Measurements from ENCODE around the gene HAVCR2. TPM values are rescaled to one million over a fixed set of nuclear protein-coding genes. Genes with fewer than 3 reads are reported as not detected.

HAVCR2 gene
- 7.5 TPM for polyA plus RNA-seq (2012; ENCODE audit: low read depth, missing spikeins)

DNA sequence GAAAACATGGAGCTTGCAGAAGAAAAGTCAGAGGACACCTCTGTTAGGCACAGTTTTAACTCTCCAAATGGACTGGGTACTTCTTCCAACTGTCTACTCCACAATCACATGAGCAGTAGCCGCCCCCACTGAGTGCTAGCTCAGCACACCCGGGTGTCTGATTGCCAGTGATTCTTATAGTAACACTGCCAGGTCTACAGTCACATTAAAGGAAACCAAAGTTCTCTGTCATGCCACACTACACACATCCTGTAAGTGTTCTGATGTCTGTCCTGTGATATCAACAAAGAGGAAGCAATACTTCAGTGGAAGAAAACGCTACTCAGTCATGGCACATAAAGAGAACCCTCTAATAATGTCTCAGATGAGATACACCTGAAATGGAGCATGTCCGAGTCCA, at the start of gene HAVCR2:
Gene HAVCR2, minus strand, starts transcription at position 69 of the 400 bp plus-strand sequence. Its CDS starts 61 bp downstream, at position 8.
- FAIRE-seq, result peak; percentile 98
- TF ChIP-seq POLR2A (IDR thresholded peaks at IDR 0.05; ENCODE audit: low read depth, low read length) (peak; percentile 54; the same call in 1 of the 2 replicates), POLR2AphosphoS5 (IDR thresholded peaks at IDR 0.05; ENCODE audit: low read depth, low read length) (no peak; the same call in 1 of the 2 replicates), TAF1 (IDR thresholded peaks at IDR 0.05; ENCODE audit: low read depth, low read length) (peak; percentile 34; the same call in 1 of the 2 replicates), SPI1 (IDR thresholded peaks at IDR 0.05; ENCODE audit: low read depth, low read length) (peak; percentile 23; the same call in 1 of the 2 replicates)
- DNase-seq (ENCODE audit: insufficient read length, low spot score), result peak; percentile 26

DNA sequence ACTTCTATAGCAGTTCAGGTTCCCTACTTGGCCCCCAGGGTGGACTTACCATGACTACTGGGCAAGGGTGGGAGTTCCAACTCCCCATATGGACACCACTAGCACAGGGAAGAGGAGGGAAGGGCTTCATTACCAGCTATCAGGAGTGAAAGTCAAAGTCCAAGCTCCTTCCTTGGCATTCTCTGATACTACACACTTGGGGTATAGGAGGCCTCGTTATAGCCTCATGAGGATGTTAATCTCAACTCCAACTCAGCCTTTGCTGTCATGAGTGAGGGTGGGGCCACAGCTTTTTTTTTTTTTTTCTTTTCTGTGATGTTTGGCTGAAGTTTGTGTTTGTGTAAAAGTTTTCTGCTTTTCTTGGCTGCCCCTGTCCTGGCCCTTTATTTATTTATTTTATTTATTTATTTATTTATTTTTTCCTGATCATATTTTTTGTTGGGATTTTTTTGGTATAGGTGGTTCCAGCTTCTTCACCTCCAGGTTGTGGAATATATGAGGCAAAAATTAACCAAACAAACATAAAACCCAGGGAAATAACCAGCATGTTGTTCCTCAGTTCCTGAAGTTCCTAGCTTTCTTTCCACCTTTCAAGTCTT, 48.5 kb upstream of the HAVCR2 start:
- DNase-seq (ENCODE audit: insufficient read length, low spot score), result no peak
- FAIRE-seq, result no peak
- TF ChIP-seq TAF1 (IDR thresholded peaks at IDR 0.05; ENCODE audit: low read depth, low read length) (no peak), PAX5 (IDR thresholded peaks at IDR 0.05; ENCODE audit: insufficient read depth, low read length, severe bottlenecking) (no peak), SPI1 (IDR thresholded peaks at IDR 0.05; ENCODE audit: low read depth, low read length) (no peak), POU2F2 (IDR thresholded peaks at IDR 0.05; ENCODE audit: low read depth, low read length) (no peak), POLR2A (IDR thresholded peaks at IDR 0.05; ENCODE audit: low read depth, low read length) (no peak), POLR2AphosphoS5 (IDR thresholded peaks at IDR 0.05; ENCODE audit: low read depth, low read length) (no peak)

DNA sequence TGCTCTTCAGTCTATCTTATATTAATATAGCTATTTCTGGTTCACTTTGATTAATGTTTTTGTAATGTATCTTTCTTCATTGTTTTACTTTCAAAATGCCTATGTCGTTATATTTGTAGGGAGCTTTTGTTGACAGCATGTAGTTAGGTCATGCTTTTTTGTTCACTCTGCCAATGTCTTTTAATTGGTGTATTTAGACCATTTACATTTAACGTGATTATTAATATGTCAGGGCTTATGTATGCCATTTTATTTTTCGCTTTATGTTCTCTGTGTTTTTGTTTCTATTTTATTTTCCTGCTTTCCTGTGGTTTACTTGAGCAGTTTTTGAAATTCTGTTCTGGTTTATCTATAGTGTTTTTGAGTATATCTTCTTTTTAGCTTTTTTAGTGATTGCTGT, 46.5 kb upstream of the HAVCR2 start:
- no peak for FAIRE-seq
- DNase-seq (ENCODE audit: insufficient read length, low spot score), result no peak
- TF ChIP-seq POU2F2 (IDR thresholded peaks at IDR 0.05; ENCODE audit: low read depth, low read length), result no peak
- TF ChIP-seq TAF1 (IDR thresholded peaks at IDR 0.05; ENCODE audit: low read depth, low read length), result no peak
- TF ChIP-seq POLR2A (IDR thresholded peaks at IDR 0.05; ENCODE audit: low read depth, low read length), result no peak
- TF ChIP-seq POLR2AphosphoS5 (IDR thresholded peaks at IDR 0.05; ENCODE audit: low read depth, low read length), result no peak
- no peak for TF ChIP-seq PAX5 (IDR thresholded peaks at IDR 0.05; ENCODE audit: insufficient read depth, low read length, severe bottlenecking)
- TF ChIP-seq SPI1 (IDR thresholded peaks at IDR 0.05; ENCODE audit: low read depth, low read length), result no peak

DNA sequence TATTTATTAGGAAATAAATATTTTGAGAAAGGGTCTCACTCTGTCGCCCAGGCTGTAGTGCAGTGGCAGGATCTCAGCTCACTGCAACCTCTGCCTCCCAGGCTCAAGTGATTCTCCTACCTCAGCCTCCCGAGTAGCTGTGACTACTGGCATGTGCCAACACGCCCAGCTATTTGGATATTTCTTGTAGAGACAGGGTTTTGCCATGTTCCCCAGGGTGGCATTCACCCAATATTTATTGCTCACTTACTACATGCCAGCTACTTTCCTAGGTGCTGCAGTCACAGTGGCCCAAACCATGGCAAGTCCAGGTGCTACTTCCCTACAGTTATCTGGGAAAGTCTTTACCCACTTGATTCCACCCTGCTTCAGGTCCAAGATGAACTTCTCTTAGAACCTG, 42.2 kb upstream of the HAVCR2 start:
- DNase-seq (ENCODE audit: insufficient read length, low spot score), result no peak
- FAIRE-seq, result no peak
- no peak for TF ChIP-seq PAX5 (IDR thresholded peaks at IDR 0.05; ENCODE audit: insufficient read depth, low read length, severe bottlenecking)
- TF ChIP-seq POU2F2 (IDR thresholded peaks at IDR 0.05; ENCODE audit: low read depth, low read length), result no peak
- no peak for TF ChIP-seq TAF1 (IDR thresholded peaks at IDR 0.05; ENCODE audit: low read depth, low read length)
- no peak for TF ChIP-seq POLR2AphosphoS5 (IDR thresholded peaks at IDR 0.05; ENCODE audit: low read depth, low read length)
- no peak for TF ChIP-seq POLR2A (IDR thresholded peaks at IDR 0.05; ENCODE audit: low read depth, low read length)
- no peak for TF ChIP-seq SPI1 (IDR thresholded peaks at IDR 0.05; ENCODE audit: low read depth, low read length)

DNA sequence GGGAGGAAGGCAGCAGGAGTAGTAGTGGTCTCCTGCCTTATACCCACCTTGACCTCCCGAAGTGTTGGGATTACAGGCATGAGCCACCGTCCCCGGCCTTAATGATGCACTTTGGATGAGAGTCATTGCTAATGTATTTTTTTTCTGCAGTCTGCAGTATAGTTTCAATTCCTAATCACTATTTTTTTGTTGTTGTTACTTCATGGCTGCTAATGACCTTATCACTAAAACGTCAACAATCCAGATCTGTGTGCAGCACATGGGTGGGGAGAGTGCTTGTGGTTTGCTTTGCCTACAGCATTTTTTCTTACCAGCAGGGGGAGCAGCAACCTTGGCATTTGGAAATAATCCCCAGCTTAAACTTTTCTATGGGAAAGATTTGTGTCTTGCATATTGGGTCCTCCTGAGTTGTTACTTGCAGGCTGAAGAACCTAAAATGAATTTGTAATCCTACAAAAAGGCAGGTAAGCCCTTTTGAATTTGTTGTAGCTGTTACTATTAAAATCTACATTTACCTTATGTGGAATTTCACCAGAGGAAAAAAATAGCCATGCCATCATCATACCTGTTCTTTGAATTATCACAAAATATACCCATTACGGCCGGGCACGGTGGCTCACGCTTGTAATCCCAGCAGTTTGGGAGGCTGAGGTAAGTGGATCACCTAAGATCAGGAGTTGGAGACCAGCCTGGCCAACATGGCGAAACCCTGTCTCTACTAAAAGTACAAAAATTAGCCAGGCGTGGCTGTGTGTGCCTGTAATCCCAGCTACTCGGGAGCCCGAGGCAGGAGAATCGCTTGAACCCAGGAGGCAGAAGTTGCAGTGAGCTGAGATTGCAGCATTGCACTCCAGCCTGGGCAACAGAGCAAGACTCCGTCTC, 40.1 kb upstream of the HAVCR2 start:
- DNase-seq (ENCODE audit: insufficient read length, low spot score), result peak; percentile 40
- TF ChIP-seq PAX5 (IDR thresholded peaks at IDR 0.05; ENCODE audit: insufficient read depth, low read length, severe bottlenecking), result no peak
- TF ChIP-seq POLR2A (IDR thresholded peaks at IDR 0.05; ENCODE audit: low read depth, low read length), result no peak
- TF ChIP-seq POLR2AphosphoS5 (IDR thresholded peaks at IDR 0.05; ENCODE audit: low read depth, low read length), result no peak
- no peak for TF ChIP-seq TAF1 (IDR thresholded peaks at IDR 0.05; ENCODE audit: low read depth, low read length)
- TF ChIP-seq POU2F2 (IDR thresholded peaks at IDR 0.05; ENCODE audit: low read depth, low read length), result no peak
- no peak for TF ChIP-seq SPI1 (IDR thresholded peaks at IDR 0.05; ENCODE audit: low read depth, low read length)
- peak; percentile 90 for FAIRE-seq

DNA sequence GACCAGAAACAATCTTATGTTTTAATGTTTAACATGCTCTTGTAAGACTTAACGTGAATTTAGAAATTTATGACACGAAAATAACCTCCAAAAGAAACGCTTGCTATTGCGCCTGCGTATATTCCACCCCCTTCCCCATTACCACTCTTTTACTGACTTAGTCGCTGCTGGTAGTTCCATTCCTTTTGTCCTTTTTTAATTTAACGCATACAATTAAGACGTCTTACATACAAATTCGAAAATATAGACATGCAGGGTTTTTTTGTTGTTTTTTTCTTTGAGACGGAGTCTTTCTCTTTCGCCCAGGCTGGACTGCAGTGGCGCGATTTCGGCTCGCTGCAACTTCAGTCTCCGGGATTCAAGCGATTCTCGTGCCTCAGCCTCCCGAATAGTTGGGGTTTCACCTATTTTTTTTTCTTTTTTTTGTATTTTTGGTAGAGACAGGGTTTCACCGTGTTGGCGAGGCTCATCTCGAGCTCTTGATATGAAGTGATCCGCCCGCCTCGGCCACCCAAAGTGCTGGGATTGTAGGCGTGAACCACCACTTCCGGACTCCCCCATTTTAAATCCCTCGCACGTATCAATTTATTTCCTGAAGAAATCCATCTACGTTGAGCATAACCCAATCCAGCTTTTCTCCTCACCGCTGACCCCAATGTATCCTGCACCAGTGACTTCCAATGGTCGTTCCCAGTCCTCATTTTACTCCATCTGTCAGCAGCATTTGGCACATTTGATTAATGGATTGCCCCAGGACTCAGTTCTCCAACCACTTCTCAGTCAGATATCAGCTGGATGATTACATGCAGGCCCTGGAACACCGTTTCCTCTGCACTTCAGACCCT, 34.5 kb upstream of the HAVCR2 start:
- DNase-seq (ENCODE audit: insufficient read length, low spot score) (no peak), FAIRE-seq (peak; percentile 50)
- no peak for TF ChIP-seq PAX5 (IDR thresholded peaks at IDR 0.05; ENCODE audit: insufficient read depth, low read length, severe bottlenecking)
- no peak for TF ChIP-seq SPI1 (IDR thresholded peaks at IDR 0.05; ENCODE audit: low read depth, low read length)
- no peak for TF ChIP-seq POLR2A (IDR thresholded peaks at IDR 0.05; ENCODE audit: low read depth, low read length)
- TF ChIP-seq POLR2AphosphoS5 (IDR thresholded peaks at IDR 0.05; ENCODE audit: low read depth, low read length), result no peak

DNA sequence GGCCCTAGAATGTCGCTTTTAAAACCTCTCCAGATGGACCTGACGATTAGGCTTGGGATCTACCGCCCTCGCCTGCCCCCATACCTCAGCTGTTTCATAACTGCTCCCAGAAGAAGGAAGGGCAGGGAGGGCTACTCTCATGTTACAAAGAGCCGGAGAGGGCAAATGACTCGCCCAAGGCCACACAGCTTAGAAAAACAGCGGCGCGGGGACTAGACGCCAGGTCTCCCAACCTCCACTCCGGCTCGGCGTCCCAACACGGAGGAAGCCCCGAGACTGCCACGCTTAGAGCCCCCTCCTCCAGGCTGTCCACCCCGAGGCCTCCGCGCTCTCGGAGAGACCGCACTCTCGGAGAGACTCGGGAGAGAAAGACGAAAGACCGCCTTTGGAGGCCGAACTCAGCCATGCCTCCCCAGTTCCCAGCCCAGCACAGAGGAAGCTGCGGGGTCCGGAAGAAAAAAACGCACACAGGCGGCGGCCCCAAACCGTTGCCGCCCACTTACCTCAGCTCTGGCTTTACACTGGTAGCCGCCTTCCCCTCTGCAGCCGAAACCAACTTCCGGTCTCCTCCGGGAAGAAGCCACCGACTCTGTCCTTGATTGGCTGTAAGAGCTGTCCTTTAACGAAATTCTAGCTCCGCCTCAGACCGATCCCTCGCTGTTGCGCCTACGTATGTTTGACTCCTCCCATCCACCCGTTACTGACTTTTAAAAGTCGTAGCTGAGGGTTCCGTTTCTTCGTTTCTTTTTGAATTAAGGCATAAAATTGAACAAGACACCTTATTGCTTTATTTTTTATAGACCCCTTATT, 33.7 kb upstream of the HAVCR2 start, which contains the start of gene MED7:
Gene MED7, minus strand, starts transcription at position 549 of the 810 bp plus-strand sequence. CDS start 3,434 bp downstream, outside the sequence.
- DNase-seq (ENCODE audit: insufficient read length, low spot score), result peak; percentile 84
- TF ChIP-seq POLR2AphosphoS5 (IDR thresholded peaks at IDR 0.05; ENCODE audit: low read depth, low read length) (peak; percentile 94), PAX5 (IDR thresholded peaks at IDR 0.05; ENCODE audit: insufficient read depth, low read length, severe bottlenecking) (peak; percentile 21), SPI1 (IDR thresholded peaks at IDR 0.05; ENCODE audit: low read depth, low read length) (peak; percentile 43), TAF1 (IDR thresholded peaks at IDR 0.05; ENCODE audit: low read depth, low read length) (peak; percentile 91), POU2F2 (IDR thresholded peaks at IDR 0.05; ENCODE audit: low read depth, low read length) (peak; percentile 60; the same call in 1 of the 2 replicates), POLR2A (IDR thresholded peaks at IDR 0.05; ENCODE audit: low read depth, low read length) (peak; percentile 92)
- peak; percentile 96 for FAIRE-seq

DNA sequence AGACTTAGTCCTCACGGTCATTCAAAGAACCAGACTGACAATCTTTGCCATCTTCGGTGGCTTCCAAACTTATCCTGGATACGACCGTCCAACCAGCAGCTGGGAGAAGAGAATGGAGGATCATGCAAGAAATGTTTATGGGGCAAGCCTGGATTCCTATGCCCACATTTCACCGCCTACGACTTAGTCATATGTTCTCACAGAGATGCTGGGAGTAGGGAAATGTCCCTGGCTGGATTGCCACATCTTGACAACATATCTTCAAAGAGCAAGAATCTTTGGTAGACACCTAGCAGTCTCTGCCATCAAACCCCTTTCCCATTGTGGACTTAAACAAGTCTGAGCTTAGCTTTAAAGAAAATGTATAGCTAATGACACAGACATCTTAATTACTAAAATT, 28.8 kb upstream of the HAVCR2 start:
- FAIRE-seq, result no peak
- TF ChIP-seq TAF1 (IDR thresholded peaks at IDR 0.05; ENCODE audit: low read depth, low read length) (no peak), POU2F2 (IDR thresholded peaks at IDR 0.05; ENCODE audit: low read depth, low read length) (no peak), SPI1 (IDR thresholded peaks at IDR 0.05; ENCODE audit: low read depth, low read length) (no peak), POLR2A (IDR thresholded peaks at IDR 0.05; ENCODE audit: low read depth, low read length) (no peak), PAX5 (IDR thresholded peaks at IDR 0.05; ENCODE audit: insufficient read depth, low read length, severe bottlenecking) (no peak), POLR2AphosphoS5 (IDR thresholded peaks at IDR 0.05; ENCODE audit: low read depth, low read length) (no peak)
- DNase-seq (ENCODE audit: insufficient read length, low spot score), result no peak

All from GM12891 (cell line).